ENCODE measurements around the gene CRYBG3. TPM values are rescaled to one million over a fixed set of nuclear protein-coding genes. Genes with fewer than 3 reads are reported as not detected.

CRYBG3 gene
- total and polyA plus RNA-seq, 4 donors: 1.1 to 9.5 (median 2.5) TPM

DNA sequence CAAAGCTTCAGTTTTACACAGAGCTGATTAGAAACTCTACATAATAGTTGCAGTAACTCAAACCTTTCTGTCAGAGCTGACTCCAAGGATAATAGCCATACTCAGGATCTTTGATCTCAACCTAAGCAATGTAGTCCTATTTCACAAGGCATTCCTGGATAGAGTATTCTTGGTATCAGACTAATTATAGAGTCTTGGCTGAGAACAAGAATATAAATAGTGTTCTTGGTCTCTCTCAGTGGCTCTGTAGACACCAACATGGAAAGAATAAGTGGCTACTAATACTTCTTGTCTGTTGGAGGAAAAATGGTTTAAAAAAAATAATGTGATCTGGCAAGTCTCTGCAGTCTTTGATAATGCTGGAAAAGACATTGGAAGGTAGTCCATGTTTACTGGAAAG, 94.8 kb downstream of the CRYBG3 start:
- no peaks in the 10 kb centered on the region for H3K36me3 ChIP-seq (ENCODE audit: control insufficient read depth in 4 of 4, insufficient read depth in 3 of 4, low read depth in 1 of 4, low read length in 3 of 4)
- no peak overlapping the region for H3K27ac ChIP-seq (ENCODE audit: low read depth in 1 of 2, low read length in 2 of 2)
- TF ChIP-seq JUND (IDR thresholded peaks at IDR 0.05) (no peak), YY1 (IDR thresholded peaks at IDR 0.05) (no peak), RXRA (IDR thresholded peaks at IDR 0.05) (no peak), EGR1 (IDR thresholded peaks at IDR 0.05; ENCODE audit: low read depth in 2 of 2) (no peak), HNF4A (conservative IDR thresholded peaks at IDR 0.05) (no peak), GABPA (IDR thresholded peaks at IDR 0.05 in 1 of 2, conservative IDR thresholded peaks at IDR 0.05 in 1 of 2) (no peak), SP1 (IDR thresholded peaks at IDR 0.05) (no peak)
- TF ChIP-seq, protein P1, sequence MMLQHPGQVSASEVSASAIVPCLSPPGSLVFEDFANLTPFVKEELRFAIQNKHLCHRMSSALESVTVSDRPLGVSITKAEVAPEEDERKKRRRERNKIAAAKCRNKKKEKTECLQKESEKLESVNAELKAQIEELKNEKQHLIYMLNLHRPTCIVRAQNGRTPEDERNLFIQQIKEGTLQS (IDR thresholded peaks at IDR 0.05): no peak
- TF ChIP-seq, protein P2, sequence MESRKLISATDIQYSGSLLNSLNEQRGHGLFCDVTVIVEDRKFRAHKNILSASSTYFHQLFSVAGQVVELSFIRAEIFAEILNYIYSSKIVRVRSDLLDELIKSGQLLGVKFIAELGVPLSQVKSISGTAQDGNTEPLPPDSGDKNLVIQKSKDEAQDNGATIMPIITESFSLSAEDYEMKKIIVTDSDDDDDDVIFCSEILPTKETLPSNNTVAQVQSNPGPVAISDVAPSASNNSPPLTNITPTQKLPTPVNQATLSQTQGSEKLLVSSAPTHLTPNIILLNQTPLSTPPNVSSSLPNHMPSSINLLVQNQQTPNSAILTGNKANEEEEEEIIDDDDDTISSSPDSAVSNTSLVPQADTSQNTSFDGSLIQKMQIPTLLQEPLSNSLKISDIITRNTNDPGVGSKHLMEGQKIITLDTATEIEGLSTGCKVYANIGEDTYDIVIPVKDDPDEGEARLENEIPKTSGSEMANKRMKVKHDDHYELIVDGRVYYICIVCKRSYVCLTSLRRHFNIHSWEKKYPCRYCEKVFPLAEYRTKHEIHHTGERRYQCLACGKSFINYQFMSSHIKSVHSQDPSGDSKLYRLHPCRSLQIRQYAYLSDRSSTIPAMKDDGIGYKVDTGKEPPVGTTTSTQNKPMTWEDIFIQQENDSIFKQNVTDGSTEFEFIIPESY (IDR thresholded peaks at IDR 0.05): no peak
- TF ChIP-seq, protein P3, sequence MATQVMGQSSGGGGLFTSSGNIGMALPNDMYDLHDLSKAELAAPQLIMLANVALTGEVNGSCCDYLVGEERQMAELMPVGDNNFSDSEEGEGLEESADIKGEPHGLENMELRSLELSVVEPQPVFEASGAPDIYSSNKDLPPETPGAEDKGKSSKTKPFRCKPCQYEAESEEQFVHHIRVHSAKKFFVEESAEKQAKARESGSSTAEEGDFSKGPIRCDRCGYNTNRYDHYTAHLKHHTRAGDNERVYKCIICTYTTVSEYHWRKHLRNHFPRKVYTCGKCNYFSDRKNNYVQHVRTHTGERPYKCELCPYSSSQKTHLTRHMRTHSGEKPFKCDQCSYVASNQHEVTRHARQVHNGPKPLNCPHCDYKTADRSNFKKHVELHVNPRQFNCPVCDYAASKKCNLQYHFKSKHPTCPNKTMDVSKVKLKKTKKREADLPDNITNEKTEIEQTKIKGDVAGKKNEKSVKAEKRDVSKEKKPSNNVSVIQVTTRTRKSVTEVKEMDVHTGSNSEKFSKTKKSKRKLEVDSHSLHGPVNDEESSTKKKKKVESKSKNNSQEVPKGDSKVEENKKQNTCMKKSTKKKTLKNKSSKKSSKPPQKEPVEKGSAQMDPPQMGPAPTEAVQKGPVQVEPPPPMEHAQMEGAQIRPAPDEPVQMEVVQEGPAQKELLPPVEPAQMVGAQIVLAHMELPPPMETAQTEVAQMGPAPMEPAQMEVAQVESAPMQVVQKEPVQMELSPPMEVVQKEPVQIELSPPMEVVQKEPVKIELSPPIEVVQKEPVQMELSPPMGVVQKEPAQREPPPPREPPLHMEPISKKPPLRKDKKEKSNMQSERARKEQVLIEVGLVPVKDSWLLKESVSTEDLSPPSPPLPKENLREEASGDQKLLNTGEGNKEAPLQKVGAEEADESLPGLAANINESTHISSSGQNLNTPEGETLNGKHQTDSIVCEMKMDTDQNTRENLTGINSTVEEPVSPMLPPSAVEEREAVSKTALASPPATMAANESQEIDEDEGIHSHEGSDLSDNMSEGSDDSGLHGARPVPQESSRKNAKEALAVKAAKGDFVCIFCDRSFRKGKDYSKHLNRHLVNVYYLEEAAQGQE (IDR thresholded peaks at IDR 0.05): no peak
- TF ChIP-seq, protein P4, sequence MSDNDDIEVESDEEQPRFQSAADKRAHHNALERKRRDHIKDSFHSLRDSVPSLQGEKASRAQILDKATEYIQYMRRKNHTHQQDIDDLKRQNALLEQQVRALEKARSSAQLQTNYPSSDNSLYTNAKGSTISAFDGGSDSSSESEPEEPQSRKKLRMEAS (IDR thresholded peaks at IDR 0.05): no peak
- TF ChIP-seq, protein P5, sequence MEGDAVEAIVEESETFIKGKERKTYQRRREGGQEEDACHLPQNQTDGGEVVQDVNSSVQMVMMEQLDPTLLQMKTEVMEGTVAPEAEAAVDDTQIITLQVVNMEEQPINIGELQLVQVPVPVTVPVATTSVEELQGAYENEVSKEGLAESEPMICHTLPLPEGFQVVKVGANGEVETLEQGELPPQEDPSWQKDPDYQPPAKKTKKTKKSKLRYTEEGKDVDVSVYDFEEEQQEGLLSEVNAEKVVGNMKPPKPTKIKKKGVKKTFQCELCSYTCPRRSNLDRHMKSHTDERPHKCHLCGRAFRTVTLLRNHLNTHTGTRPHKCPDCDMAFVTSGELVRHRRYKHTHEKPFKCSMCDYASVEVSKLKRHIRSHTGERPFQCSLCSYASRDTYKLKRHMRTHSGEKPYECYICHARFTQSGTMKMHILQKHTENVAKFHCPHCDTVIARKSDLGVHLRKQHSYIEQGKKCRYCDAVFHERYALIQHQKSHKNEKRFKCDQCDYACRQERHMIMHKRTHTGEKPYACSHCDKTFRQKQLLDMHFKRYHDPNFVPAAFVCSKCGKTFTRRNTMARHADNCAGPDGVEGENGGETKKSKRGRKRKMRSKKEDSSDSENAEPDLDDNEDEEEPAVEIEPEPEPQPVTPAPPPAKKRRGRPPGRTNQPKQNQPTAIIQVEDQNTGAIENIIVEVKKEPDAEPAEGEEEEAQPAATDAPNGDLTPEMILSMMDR (IDR thresholded peaks at IDR 0.05; ENCODE audit: low read depth, low read length, missing input control): no peak
- no peaks in the 10 kb centered on the region for H3K27me3 ChIP-seq (ENCODE audit: control insufficient read depth in 4 of 4, insufficient read depth in 4 of 4, low read length in 3 of 4)
- H3K4me1 ChIP-seq (ENCODE audit: control insufficient read depth in 4 of 4, insufficient read depth in 4 of 4, low read length in 3 of 4): peaks cover 2 to 14% (median 9%) of the 10 kb centered on the region in 4 donors
- no peak overlapping the region for H3K9ac ChIP-seq (ENCODE audit: low read depth in 1 of 2, low read length in 2 of 2)
- DNase-seq (ENCODE audit: low spot score): no peak
- no peak overlapping the region for H3K4me3 ChIP-seq (ENCODE audit: low read depth in 1 of 3, low read length in 3 of 3)
- no peaks in the 10 kb centered on the region for H3K9me3 ChIP-seq (ENCODE audit: control insufficient read depth in 4 of 4, low read length in 3 of 4)

DNA sequence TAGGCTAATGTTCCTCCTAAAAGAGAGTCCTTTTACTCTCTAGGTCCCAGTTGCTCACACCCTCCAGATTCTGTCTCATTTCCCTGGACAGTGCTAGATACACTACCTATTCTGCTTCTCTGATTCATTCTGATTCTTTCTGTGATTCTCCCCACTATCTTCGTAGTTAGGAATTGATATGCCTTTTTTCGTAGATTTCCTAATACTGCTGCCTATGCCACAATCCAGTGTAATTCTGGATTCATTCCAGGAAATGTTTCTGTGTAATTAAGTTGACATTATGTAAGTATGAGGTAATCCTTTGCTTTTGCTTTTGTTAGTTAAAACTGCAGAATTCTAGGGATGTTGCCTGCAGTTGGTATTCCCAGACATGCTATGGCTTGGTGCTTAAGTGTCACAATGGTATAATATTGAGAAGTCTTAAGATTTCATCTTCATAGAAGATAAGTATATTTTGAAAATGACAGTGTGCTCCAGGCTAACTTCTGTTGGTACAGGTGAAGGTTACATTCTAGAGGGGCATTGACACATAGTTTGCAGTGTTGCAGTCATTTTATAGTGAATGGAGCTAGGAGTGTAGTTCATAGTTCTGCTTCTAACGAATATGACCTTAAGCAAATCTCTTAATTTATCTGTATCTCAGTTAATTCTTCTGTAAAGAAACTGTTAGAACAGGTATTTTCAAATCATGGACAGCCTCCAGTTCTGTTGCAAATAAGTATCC, 96.2 kb downstream of the CRYBG3 start:
- no peaks in the 10 kb centered on the region for H3K9me3 ChIP-seq (ENCODE audit: control insufficient read depth in 4 of 4, low read length in 3 of 4)
- WGBS: 27% methylated on average over 3 of the region's 3 CpGs
- H3K4me1 ChIP-seq (ENCODE audit: control insufficient read depth in 4 of 4, insufficient read depth in 4 of 4, low read length in 3 of 4): peaks cover 2 to 14% (median 9%) of the 10 kb centered on the region in 4 donors
- H3K27ac ChIP-seq (ENCODE audit: low read depth in 1 of 2, low read length in 2 of 2): peak overlapping the region; percentile 77 to 80
- no peak overlapping the region for H3K9ac ChIP-seq (ENCODE audit: low read depth in 1 of 2, low read length in 2 of 2)
- no peaks in the 10 kb centered on the region for H3K36me3 ChIP-seq (ENCODE audit: control insufficient read depth in 4 of 4, insufficient read depth in 3 of 4, low read depth in 1 of 4, low read length in 3 of 4)
- no peak overlapping the region for H3K4me3 ChIP-seq (ENCODE audit: low read depth in 1 of 3, low read length in 3 of 3)
- H3K27me3 ChIP-seq (ENCODE audit: control insufficient read depth in 4 of 4, insufficient read depth in 4 of 4, low read length in 3 of 4): no peaks in the 10 kb centered on the region
- DNase-seq (ENCODE audit: low spot score): no peak
- no peak for TF ChIP-seq YY1 (IDR thresholded peaks at IDR 0.05)
- TF ChIP-seq NR2F2 (IDR thresholded peaks at IDR 0.05): no peak
- TF ChIP-seq, protein P4 (IDR thresholded peaks at IDR 0.05): no peak
- no peak for TF ChIP-seq SP1 (IDR thresholded peaks at IDR 0.05)
- TF ChIP-seq, protein P3 (IDR thresholded peaks at IDR 0.05): no peak
- TF ChIP-seq FOXA2 (IDR thresholded peaks at IDR 0.05): peak; percentile 28
- TF ChIP-seq RAD21 (IDR thresholded peaks at IDR 0.05): peak; percentile 29 to 38
- TF ChIP-seq FOXA1 (IDR thresholded peaks at IDR 0.05): no peak
- TF ChIP-seq GABPA (IDR thresholded peaks at IDR 0.05 in 1 of 2, conservative IDR thresholded peaks at IDR 0.05 in 1 of 2): no peak
- TF ChIP-seq, protein P5 (IDR thresholded peaks at IDR 0.05; ENCODE audit: low read depth, low read length, missing input control): peak; percentile 5
- peak; percentile 7 to 30 for TF ChIP-seq HNF4A (conservative IDR thresholded peaks at IDR 0.05)
